HuH-7.5 (cell line): ENCODE results near the gene SMYD1.

Experiments
- DNase-seq: peaks from one replicate; pipeline ENCODE4 v3.0.0; 2011; ENCODE audit warnings: low spot score

SMYD1 gene

GRCh38 chr2:88147145-88147544, 79.5 kb downstream of the SMYD1 start:
- no peak for DNase-seq

GRCh38 chr2:88148929-88149438, 81.4 kb downstream of the SMYD1 start:
- no peak for DNase-seq

- DNase-seq, result no peak
These were observed 91.9 kb downstream of the SMYD1 start for GRCh38 chr2:88159481-88159880.

- DNase-seq, result peak; percentile 64
These were observed 92.4 kb downstream of the SMYD1 start for GRCh38 chr2:88159955-88160415.

GRCh38 chr2:88160517-88160916, 92.9 kb downstream of the SMYD1 start:
- no peak for DNase-seq

GRCh38 chr2:88161446-88162244, 94.0 kb downstream of the SMYD1 start:
- DNase-seq, result no peak
